Stimulated activated CD4-positive, alpha-beta T cell treated with anti-CD3 and anti-CD28 coated beads, Interleukin-2, amount 100 ng/mL, for 24 hours (primary cell): ENCODE data around the gene ACTR1A.
A peak's percentile ranks its signal among the peaks of the same experiment; 100 is the strongest.
"Not testable (repeated sequence)": the region's sequence is repeated elsewhere in the genome, so short reads cannot be mapped to it uniquely, and the experiment has no call there.

Source experiments
- DNase-seq, 2 donors: peaks; one replicate each; pipeline ENCODE4 v3.0.0-alpha.2; 2020

Gene ACTR1A

GRCh38 chr10:102480396-102480795 lies 22.1 kb downstream of the ACTR1A start:
- DNase-seq: no peak

- no peak for DNase-seq
Measured at GRCh38 chr10:102479651-102480050, 22.9 kb downstream of the ACTR1A start.

DNA sequence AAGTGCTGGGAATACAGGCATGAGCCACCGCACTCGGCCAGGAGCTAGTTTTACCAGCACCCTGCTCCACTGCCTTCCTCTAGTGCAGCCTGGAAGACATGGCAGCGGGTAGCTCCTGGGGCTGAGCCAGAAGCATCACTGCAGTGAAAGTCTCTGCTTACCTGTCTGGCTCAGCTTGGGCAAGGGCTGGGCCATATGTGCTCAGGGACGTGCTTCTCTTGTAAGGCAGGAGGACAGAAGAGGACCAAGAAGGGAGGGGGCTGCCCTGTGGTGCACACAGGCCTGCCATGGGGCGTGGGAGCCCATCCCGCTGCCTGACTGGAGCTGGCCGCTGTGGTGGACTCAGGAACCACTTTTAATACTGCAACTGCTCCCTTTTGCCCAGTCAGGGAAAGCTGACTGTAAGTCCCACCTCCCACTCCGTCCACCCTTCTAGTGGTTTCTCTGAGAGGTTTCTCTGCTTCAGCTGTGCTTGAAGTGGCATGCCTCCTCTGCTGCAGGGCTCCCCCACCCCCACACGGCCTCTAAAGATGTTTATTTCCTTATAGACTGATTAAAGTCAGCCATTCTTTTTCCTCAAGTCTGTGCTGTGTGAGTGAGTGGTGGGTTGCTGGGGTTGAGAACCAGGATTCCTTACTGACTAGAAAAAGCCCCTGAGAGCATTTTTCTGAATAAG lies 25.9 kb downstream of the ACTR1A start:
- DNase-seq: no peak

- no peak for DNase-seq
Measured at GRCh38 chr10:102475451-102476040, 27.0 kb downstream of the ACTR1A start.

DNA sequence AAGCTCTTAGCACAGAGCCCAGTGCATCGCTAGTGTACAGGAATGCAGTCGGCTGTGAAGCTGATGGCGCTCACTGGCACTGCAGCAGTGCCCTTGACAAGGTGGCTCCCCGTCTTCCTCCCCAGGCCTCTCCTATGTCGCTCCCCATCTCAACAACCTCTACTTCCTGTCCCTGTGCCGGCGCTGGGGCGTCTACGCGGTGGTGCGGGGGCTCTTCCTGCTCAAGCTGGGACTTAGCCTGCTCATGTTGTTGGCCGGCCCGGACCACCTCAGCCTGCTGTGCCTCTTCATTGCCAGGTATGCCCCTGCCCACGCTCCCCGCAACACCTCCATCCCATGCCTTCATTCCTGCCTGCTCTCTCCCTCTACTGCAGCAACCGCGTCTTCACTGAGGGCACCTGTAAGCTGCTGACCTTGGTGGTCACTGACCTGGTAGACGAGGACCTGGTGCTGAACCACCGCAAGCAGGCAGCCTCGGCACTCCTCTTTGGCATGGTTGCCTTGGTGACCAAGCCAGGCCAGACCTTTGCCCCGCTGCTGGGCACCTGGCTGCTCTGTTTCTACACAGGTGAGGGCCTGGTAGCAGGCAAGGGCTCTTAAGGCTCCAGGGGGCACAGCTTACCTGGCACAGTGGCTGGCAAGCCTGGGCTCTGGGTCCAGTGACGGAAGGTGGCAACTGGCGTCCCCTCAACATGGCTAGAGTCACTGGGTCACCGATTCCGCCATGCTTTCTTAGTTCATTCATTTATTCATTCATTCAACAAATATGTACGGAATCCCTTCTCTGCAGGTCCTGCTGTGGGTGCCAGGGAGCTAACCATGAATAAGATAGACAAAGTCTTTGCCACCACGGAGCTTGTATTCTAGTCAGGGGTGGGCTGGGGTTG lies 28.8 kb downstream of the ACTR1A start:
- DNase-seq: no peak

DNA sequence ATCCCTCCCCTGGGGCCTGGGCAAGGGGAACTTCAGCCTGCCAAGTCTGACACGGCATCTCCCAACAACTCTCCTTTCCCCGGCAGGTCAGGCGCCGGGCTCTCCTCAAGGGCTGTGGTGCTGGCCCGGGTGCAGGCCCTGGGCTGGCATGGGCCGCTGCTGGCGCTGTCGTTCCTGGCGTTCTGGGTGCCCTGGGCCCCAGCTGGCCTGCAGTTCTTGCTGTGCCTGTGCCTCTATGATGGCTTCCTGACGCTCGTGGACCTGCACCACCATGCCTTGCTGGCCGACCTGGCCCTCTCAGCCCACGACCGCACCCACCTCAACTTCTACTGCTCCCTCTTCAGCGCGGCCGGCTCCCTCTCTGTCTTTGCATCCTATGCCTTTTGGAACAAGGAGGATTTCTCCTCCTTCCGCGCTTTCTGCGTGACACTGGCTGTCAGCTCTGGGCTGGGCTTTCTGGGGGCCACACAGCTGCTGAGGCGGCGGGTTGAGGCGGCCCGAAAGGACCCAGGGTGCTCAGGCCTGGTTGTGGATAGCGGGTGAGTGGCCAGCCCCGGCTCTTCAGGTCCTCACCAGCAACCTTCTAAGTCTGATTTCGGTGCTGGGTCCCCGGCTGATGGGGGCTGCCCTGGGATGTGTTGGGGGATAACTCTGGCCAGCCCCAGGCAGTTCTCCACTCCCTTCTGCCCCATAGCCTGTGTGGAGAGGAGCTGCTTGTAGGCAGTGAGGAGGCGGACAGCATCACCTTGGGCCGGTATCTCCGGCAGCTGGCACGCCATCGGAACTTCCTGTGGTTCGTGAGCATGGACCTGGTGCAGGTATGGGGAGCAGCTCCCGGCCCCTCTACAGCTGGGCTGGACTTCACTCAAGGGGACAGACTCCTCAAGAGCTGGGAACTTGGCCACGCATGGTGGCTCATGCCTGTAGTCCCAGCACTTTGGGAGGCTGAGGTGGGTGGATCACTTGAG lies 31.6 kb downstream of the ACTR1A start:
- no peak for DNase-seq

DNA sequence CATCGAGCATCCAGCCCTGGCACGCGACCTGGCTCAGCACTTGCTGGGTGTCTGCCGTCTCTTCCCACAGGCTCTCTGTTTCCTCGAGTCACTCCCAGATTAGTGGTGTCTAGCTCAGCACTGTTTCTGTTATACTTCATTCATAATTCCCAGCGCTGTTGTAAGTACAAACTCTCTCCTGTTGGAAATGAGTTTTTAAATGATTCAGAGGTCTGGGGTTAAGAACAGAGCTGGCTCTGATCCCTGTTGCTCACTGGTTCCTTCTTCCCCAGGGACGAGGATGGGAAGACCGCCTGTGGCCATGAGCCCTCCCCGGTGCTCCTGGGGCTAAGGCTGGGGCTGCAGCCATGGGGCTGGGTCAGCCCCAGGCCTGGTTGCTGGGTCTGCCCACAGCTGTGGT lies 33.8 kb downstream of the ACTR1A start:
- DNase-seq: no peak

- no peak for DNase-seq
Measured at GRCh38 chr10:102467971-102468438, 34.5 kb downstream of the ACTR1A start.

GRCh38 chr10:102467318-102467717 lies 35.2 kb downstream of the ACTR1A start:
- DNase-seq: no peak

DNA sequence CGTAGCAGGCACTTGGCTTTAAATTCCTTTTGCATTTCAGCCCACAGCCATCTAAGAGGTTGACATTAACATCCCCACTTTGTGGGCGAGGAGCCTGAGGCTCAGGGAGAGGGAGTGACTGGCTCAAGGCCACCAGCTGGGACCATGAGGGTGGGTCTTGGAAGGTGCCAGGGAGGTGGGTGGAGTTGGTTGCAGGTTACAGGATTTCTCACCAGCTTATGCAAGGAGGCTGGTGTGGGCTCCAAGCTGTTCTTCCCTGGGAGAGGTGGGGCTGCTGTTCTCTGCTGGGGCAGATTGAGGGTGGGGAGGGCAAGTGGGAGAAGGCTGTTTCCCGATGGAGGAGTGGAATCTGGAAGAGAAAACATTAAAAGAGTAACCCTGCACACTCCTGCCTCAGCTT lies 37.0 kb downstream of the ACTR1A start:
- DNase-seq: no peak

- no peak for DNase-seq
Measured at GRCh38 chr10:102463983-102464382, 38.5 kb downstream of the ACTR1A start.

GRCh38 chr10:102462512-102463054 lies 39.9 kb downstream of the ACTR1A start:
- DNase-seq: no peak

GRCh38 chr10:102461187-102462054 lies 41.1 kb downstream of the ACTR1A start:
- peak; percentile 94 to 97 for DNase-seq

GRCh38 chr10:102460836-102461186 lies 41.7 kb downstream of the ACTR1A start:
- DNase-seq: no peak

DNA sequence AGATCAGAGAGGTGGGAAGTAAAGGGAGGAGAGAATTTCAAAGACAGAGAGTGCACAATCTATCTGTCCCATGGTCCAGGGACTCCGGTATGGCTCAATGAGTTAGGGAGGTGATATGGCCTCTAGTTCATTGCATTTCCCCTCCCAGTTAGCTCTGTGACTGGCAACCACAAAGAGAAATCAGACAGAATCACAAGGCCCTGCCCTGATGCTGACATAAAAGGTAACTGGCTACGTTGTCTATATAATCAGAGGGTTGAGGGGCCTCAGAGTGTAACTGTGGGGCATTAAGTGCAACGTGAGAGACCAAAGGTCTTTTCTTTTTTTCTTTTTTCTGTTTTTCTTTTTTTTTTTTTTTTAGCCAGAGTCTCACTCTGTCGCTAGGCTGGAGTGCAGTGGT lies 43.9 kb downstream of the ACTR1A start:
- no peak for DNase-seq

DNA sequence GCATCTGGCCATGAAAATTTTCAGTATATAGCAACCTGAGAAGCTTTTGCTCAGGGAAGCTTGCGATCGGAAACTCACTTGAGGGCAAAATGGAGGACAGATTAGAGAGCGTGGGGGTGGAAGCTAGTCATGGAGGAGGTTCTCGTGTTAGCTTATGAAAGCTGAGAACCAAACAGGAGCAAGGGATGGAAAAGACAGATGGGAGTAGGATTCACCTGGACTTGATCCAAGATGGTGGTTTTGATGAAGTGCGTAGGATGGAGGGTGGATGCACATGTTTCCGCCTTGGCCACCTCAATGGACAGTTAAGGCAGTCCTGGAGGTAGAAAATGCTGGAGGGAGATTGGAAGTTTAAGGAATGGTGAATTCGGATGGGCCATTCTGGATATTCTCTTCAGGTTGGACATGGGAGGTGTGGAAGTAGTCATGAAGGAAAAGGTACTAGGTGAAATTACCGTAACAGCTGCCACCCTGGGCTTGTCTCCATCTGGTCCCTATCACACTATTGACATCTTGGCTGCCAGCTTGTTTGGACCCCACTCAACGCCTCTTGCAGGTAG lies 44.8 kb downstream of the ACTR1A start:
- no peak for DNase-seq

DNA sequence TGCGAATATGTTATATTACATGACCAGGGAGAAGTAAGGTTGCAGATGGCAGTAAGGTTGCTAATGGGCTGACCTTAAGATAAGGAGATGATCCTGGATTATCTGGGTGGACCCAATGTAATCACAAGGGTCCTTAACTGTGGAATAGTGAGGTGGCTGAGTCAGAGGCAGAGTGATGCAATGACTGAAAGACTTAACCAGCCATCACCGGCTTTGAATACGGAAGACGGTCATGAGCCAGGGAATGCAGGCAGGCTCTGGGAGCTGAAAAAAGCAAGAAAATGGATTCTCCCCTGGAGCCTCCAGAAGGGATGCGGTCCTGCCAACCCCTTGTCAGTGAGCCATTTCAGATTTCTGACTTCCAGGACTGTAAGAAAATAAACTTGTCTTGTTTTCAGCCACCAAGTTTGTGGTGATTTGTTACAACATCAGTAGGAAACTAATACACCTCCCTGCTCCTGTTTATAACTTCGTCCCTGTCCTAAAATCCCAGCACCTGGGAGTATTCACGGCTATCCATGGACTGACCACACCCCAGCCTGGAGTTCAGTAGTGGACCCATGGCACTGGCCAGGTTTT lies 46.5 kb downstream of the ACTR1A start:
- DNase-seq: no peak

- not testable (repeated sequence) for DNase-seq
Measured at GRCh38 chr10:102454662-102455487, 47.6 kb downstream of the ACTR1A start.

- no peak for DNase-seq
Measured at GRCh38 chr10:102453502-102453901, 49.0 kb downstream of the ACTR1A start.
